HUES48 (cell line): ENCODE measurements around the gene GALNT14.

Experiments
- H3K27ac ChIP-seq: one replicate; pipeline ENCODE4 v1.7.0; 2013; ENCODE audit warnings: low read depth, low read length, inconsistent platforms
- H3K27me3 ChIP-seq: 2 replicates; pipeline ENCODE4 v1.6.1; 2013; ENCODE audit warnings: mild to moderate bottlenecking, low read length; ENCODE audit not compliant: control insufficient read depth, insufficient read depth
- H3K36me3 ChIP-seq: 2 replicates; pipeline ENCODE4 v1.6.1; 2013; ENCODE audit warnings: low read length; ENCODE audit not compliant: control insufficient read depth, insufficient read depth
- H3K4me1 ChIP-seq: 2 replicates; pipeline ENCODE4 v1.6.1; 2013; ENCODE audit warnings: mild to moderate bottlenecking, low read length; ENCODE audit not compliant: control insufficient read depth, insufficient read depth
- H3K4me3 ChIP-seq: 2 replicates; pipeline ENCODE4 v1.5.1; 2013; ENCODE audit warnings: mild to moderate bottlenecking, low read depth, low read length
- H3K9ac ChIP-seq: 2 replicates; pipeline ENCODE4 v1.6.1; 2013; ENCODE audit warnings: mild to moderate bottlenecking, low read depth, low read length, moderate library complexity
- H3K9me3 ChIP-seq: 2 replicates; pipeline ENCODE4 v1.6.1; 2013; ENCODE audit warnings: low read length; ENCODE audit not compliant: control insufficient read depth, insufficient read depth

The GALNT14 gene

GRCh38 chr2:31150120-31150670 is 12.0 kb upstream of the GALNT14 start:
- no peaks in the 10 kb centered on the region for H3K27me3 ChIP-seq
- no peak overlapping the region for H3K4me3 ChIP-seq
- no peaks in the 10 kb centered on the region for H3K36me3 ChIP-seq
- no peaks in the 10 kb centered on the region for H3K4me1 ChIP-seq
- H3K27ac ChIP-seq, result no peak overlapping the region
- H3K9me3 ChIP-seq, result no peaks in the 10 kb centered on the region
- H3K9ac ChIP-seq, result no peak overlapping the region

GRCh38 chr2:31148514-31148913 is 10.3 kb upstream of the GALNT14 start:
- H3K9me3 ChIP-seq, result no peaks in the 10 kb centered on the region
- H3K27me3 ChIP-seq, result no peaks in the 10 kb centered on the region

GRCh38 chr2:31147645-31148044 is 9.4 kb upstream of the GALNT14 start:
- Histone ChIP-seq H3K9me3 (no peaks in the 10 kb centered on the region), H3K27me3 (no peaks in the 10 kb centered on the region), H3K9ac (no peak overlapping the region), H3K4me1 (no peaks in the 10 kb centered on the region), H3K27ac (no peak overlapping the region), H3K36me3 (no peaks in the 10 kb centered on the region), H3K4me3 (no peak overlapping the region)

More at GRCh38 chr2:31148514-31148913, 10.3 kb upstream of the GALNT14 start:
- no peaks in the 10 kb centered on the region for H3K4me1 ChIP-seq
- no peaks in the 10 kb centered on the region for H3K36me3 ChIP-seq
- no peak overlapping the region for H3K27ac ChIP-seq
- no peak overlapping the region for H3K4me3 ChIP-seq
- H3K9ac ChIP-seq, result no peak overlapping the region

- H3K4me1 ChIP-seq, result no peaks in the 10 kb centered on the region
- H3K9ac ChIP-seq, result no peak overlapping the region
- no peaks in the 10 kb centered on the region for H3K36me3 ChIP-seq
- H3K27ac ChIP-seq, result no peak overlapping the region
- peaks cover 3% of the 10 kb centered on the region; the same call in 1 of the 2 replicates for H3K9me3 ChIP-seq
- H3K4me3 ChIP-seq, result no peak overlapping the region
- H3K27me3 ChIP-seq, result peaks cover 51% of the 10 kb centered on the region
These were observed 3.9 kb upstream of the GALNT14 start for GRCh38 chr2:31142110-31142509.

- Histone ChIP-seq H3K4me1 (peaks cover 5% of the 10 kb centered on the region), H3K9me3 (peaks cover 3% of the 10 kb centered on the region; the same call in 1 of the 2 replicates), H3K27ac (no peak overlapping the region), H3K36me3 (no peaks in the 10 kb centered on the region), H3K4me3 (no peak overlapping the region), H3K27me3 (peaks cover 56% of the 10 kb centered on the region), H3K9ac (no peak overlapping the region)
These were observed 3.3 kb upstream of the GALNT14 start for GRCh38 chr2:31141443-31142085.

GRCh38 chr2:31140151-31140550 is 1.9 kb upstream of the GALNT14 start:
- Histone ChIP-seq H3K9ac (no peak overlapping the region), H3K4me3 (no peak overlapping the region), H3K27me3 (peaks cover 71% of the 10 kb centered on the region), H3K4me1 (peaks cover 7% of the 10 kb centered on the region), H3K27ac (no peak overlapping the region), H3K9me3 (peaks cover 3% of the 10 kb centered on the region; the same call in 1 of the 2 replicates), H3K36me3 (no peaks in the 10 kb centered on the region)

GRCh38 chr2:31139671-31140070 is 1.4 kb upstream of the GALNT14 start:
- Histone ChIP-seq H3K27ac (no peak overlapping the region), H3K36me3 (no peaks in the 10 kb centered on the region), H3K9ac (no peak overlapping the region), H3K4me3 (no peak overlapping the region), H3K9me3 (peaks cover 3% of the 10 kb centered on the region; the same call in 1 of the 2 replicates), H3K27me3 (peaks cover 73% of the 10 kb centered on the region), H3K4me1 (peaks cover 10% of the 10 kb centered on the region)

- Histone ChIP-seq H3K4me3 (peak overlapping the region; percentile 67), H3K27ac (no peak overlapping the region), H3K27me3 (peaks cover 73% of the 10 kb centered on the region), H3K4me1 (peaks cover 10% of the 10 kb centered on the region), H3K9ac (peak overlapping the region; percentile 59), H3K36me3 (no peaks in the 10 kb centered on the region), H3K9me3 (peaks cover 3% of the 10 kb centered on the region; the same call in 1 of the 2 replicates)
These were observed 816 bp downstream of the GALNT14 start for GRCh38 chr2:31137211-31138036.

GRCh38 chr2:31136732-31137131 is 1.5 kb downstream of the GALNT14 start:
- peaks cover 3% of the 10 kb centered on the region; the same call in 1 of the 2 replicates for H3K9me3 ChIP-seq
- H3K9ac ChIP-seq, result no peak overlapping the region
- H3K4me3 ChIP-seq, result peak overlapping the region; percentile 67
- no peak overlapping the region for H3K27ac ChIP-seq
- peaks cover 67% of the 10 kb centered on the region for H3K27me3 ChIP-seq
- peaks cover 14% of the 10 kb centered on the region for H3K4me1 ChIP-seq
- H3K36me3 ChIP-seq, result no peaks in the 10 kb centered on the region

- Histone ChIP-seq H3K27ac (no peak overlapping the region), H3K9ac (no peak overlapping the region), H3K4me1 (peaks cover 21% of the 10 kb centered on the region), H3K9me3 (peaks cover 3% of the 10 kb centered on the region; the same call in 1 of the 2 replicates), H3K4me3 (no peak overlapping the region), H3K27me3 (peaks cover 59% of the 10 kb centered on the region), H3K36me3 (no peaks in the 10 kb centered on the region)
These were observed 2.2 kb downstream of the GALNT14 start for GRCh38 chr2:31136000-31136399.

GRCh38 chr2:31134480-31134879 is 3.8 kb downstream of the GALNT14 start:
- Histone ChIP-seq H3K4me3 (no peak overlapping the region), H3K27ac (no peak overlapping the region), H3K9me3 (peaks cover 3% of the 10 kb centered on the region; the same call in 1 of the 2 replicates), H3K36me3 (no peaks in the 10 kb centered on the region), H3K4me1 (peaks cover 31% of the 10 kb centered on the region), H3K9ac (no peak overlapping the region), H3K27me3 (peaks cover 46% of the 10 kb centered on the region)
